GM19328 (cell line): ENCODE results near the gene PTPRN2.
"Not testable (repeated sequence)": the region's sequence is repeated elsewhere in the genome, so short reads cannot be mapped to it uniquely, and the experiment has no call there.

Source experiments
- ATAC-seq: cut with Tn5 transposase; IDR thresholded peaks from one replicate; pipeline ENCODE4 v1.9.1; 2021; ENCODE audit warnings: mild to moderate bottlenecking, moderate library complexity; ENCODE audit not compliant: unreplicated experiment

PTPRN2 gene

GRCh38 chr7:158587162-158588084 is at the start of gene PTPRN2:
TSS of gene PTPRN2 (minus strand) at chr7:158587823.
- no peak for ATAC-seq

- peak; percentile 68 for ATAC-seq
These were observed 45.7 kb upstream of the PTPRN2 start for GRCh38 chr7:158633055-158633956.

- no peak for ATAC-seq
These were observed 44.1 kb upstream of the PTPRN2 start for GRCh38 chr7:158631574-158632195.

DNA sequence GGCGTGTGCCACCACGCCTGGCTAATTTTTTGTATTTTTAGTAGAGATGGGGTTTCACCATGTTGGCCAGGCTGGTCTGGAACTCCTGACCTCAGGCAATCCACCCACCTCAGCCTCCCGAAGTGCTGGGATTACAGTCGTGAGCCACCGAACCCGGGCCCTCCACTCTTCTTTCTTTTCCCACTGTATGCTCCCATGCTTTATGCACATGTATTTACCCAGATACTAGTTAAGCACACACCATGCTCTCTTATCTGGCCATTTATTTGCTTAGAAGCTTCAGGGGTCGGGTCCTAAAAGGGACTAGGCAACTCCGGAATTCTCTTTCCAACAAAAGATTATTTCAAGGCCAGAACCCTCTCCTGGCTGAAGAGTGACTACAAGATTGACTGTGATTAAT is 38.7 kb upstream of the PTPRN2 start:
- not testable (repeated sequence) for ATAC-seq

DNA sequence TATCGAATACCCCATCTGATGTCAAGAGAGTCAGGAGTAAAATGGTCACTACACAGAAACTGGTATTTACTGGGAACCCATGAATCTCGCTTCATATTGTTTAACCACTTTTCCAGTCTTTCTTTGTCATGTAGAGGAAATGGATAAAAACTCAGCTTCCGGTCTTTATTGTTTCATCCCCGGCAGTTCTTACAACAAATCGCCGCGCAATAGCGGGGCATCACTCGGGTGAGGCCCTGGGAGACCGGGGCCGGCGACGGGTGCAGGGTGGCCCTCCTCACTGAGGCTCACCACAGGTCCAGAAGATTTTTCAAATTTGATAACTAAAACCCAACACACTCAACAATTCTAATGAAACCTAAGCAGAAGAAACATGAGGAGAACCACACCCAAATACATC is 35.6 kb upstream of the PTPRN2 start:
- ATAC-seq, result no peak

- no peak for ATAC-seq
These were observed 33.3 kb upstream of the PTPRN2 start for GRCh38 chr7:158620839-158621441.

- no peak for ATAC-seq
These were observed 32.8 kb upstream of the PTPRN2 start for GRCh38 chr7:158620418-158620817.

DNA sequence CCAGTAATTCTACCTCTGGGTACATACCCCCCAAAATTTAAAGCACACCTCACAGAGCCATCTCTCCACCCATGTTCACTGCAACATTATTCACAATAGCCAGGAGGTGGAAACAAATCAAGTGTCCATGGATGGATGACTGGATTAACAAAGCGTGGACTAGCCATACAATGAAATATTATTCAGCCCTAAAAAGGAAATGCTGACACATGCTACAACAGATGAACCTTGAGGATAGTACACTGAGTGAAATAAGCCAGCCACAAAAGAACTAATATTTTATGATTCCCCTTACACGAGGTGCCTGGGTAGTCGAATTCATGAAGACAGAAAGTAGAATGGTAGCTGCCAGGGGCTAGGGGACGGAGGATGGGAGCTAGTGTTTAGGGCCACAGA is 31.1 kb upstream of the PTPRN2 start:
- ATAC-seq, result no peak

DNA sequence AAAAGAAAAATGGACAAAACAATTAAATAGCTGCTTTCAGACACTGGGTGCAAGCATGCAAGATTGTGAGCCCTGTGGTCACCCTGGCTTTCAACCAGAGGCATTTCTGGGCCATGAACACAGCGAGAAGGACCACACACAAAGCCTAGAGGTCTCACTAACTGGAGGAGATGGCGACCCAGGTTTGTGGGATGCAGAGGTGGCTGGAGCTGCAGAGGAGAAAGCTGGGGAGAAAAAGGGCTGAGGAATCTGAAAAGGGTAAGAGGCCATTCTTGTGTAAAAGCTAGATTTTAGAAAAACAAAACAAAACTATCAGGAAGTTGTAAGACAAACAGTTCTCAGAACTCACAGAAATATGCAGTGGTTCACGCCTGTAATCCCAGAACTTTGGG is 30.1 kb upstream of the PTPRN2 start:
- no peak for ATAC-seq

DNA sequence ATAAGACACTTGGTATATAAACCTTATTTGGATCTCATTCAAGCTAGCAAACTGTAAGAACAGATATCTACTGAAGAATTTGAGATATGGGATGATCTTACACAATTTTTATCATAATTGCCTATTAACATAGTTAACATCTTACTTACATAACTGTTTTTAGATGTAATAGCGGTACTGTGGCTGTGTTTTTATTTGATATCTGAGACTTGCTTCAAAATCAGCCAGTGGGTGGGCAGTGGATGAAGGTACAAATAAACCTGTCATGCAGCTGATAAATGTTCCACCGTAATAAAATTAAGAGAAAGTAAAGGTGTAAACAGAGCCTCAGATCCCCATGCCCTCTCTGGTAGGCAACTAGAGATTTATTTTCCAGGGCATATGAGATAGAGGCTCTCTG is 28.4 kb upstream of the PTPRN2 start:
- no peak for ATAC-seq

- ATAC-seq, result no peak
These were observed 27.1 kb upstream of the PTPRN2 start for GRCh38 chr7:158614700-158615099.

DNA sequence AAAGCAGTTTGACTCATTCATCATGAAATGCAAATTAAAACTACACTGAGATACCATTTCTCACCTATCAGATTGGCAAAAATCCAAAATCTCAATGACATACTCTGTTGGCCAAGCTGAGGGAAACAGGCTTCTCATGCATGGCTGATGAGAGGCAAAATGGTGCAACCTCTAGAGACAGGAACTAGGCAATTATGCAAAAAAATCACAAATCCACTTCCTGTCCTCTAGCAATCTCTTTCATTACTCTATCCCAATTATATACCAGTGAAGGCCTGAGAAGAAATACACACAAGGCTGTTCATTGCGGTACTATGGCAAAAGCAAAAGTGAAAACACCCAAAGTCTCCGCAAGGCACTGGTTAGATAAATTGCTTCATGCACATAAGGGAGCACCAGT is 25.9 kb upstream of the PTPRN2 start:
- ATAC-seq, result peak; percentile 86

DNA sequence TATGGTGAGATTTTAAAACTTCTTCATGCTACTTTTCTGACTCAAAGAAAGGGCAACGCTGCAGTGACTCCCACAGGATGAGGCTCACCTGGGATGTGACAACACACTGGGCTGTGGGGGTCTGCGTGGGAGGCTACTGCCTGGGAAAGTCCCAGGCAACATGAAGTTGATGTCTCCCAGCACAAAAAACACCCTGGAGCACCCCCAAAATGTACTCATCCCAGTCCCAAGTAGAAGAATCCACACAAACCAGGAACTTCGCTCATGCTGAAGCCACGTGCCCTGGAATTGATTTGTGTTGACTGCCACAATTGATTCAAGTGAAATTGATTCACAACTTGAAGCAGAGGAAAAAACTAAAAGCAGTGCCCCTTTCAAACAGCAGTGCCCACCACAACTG is 24.9 kb upstream of the PTPRN2 start:
- ATAC-seq, result no peak

DNA sequence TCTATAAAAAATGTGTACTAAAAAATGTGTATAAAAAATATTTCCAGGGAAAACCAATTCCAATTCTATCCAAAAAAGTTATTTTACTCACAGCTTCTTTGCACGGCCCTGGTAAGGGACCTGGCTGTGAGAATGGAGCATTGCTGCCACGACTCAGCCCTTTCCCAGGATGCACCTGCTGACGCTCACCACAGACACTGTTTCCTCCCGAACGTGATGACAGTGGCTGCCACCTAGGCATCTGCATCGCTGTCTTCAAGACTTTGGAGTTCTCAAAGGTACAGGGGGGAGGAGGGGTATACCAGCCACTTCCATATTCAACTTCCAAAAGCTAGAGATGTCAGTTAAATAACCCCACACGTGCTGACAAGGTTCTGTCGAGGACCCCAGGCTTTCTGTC is 23.9 kb upstream of the PTPRN2 start:
- ATAC-seq, result no peak

GRCh38 chr7:158609313-158609974 is 21.8 kb upstream of the PTPRN2 start:
- no peak for ATAC-seq

GRCh38 chr7:158607563-158607962 is 19.9 kb upstream of the PTPRN2 start:
- ATAC-seq, result no peak

DNA sequence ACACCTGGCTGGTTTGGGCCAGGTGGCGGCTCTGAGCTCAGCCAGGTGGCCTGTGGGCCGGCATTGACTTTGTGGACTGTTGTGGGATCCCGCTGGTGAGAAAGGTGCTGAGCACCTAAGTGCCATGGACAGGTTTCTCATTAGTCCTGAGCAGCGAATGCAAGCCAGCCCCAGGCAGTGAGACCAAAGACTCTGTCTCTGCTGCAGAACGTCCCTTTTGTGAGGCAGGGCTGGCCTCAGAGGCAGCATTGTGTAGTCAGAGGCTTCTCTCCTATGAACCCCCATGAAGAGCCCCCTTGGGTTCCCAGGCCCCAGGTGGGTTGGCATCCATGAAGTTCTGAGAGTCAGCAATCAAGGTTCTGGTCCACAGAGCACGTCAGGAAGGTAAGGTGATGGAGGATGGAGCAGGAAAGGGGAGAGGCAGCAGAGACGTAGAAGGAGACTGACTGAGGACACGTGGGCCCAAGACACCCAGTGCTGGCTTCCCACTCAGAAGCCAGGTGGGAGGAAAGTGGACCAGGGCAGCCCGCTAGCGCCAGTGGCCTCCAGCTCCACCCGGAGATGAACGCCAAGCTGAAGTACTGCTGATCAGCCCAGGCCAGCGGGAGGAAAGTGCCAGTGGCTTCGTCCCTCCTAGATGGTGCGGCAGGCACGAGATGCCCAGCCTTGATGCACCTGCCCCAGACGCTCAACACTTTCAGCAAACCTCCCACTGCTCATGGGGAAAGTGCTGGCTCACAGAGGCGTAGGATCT is 19.2 kb upstream of the PTPRN2 start:
- no peak for ATAC-seq

GRCh38 chr7:158606129-158606528 is 18.5 kb upstream of the PTPRN2 start:
- ATAC-seq, result no peak
